Putamen (tissue), 1 donor: ENCODE data around the gene RGP1.

ENCODE experiments used
- DNase-seq: peaks from one replicate; pipeline ENCODE4 v3.0.0-alpha.2; 2016; ENCODE audit warnings: low spot score

RGP1 gene, protein sequence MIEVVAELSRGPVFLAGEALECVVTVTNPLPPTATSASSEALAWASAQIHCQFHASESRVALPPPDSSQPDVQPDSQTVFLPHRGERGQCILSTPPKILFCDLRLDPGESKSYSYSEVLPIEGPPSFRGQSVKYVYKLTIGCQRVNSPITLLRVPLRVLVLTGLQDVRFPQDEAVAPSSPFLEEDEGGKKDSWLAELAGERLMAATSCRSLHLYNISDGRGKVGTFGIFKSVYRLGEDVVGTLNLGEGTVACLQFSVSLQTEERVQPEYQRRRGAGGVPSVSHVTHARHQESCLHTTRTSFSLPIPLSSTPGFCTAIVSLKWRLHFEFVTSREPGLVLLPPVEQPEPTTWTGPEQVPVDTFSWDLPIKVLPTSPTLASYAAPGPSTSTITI

DNA sequence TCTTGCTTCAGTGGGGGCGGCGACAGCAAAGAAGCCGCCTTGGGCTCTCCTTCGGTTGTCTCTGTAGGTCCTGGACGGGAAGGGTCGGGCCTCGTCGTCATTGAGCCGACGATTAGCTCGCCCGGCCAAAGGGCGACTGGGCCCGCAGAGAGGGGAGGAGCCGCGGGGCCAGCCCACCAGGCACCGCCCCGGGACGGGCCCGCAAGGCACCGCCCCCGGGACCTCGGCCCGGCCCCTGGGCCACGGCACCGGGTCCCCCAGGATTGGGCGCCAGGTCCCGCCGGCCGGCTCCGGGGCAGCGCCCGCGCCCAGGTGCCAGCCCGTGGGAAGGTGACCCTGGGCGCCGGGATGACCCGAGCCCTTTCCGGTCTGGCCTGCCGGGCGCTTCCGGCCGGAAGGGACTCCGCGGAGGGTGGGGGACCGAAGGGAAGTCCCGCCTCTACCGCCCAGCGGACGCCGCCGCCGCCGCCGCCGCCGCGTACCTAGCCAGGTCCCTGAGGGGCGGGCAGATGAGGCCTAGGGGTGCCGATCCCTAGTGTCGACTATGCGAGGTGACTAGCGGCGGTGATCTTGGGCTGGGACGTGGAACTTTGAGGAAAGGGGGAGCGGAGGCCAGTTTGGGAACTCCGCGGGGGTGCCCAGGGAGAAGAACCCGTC, at the start of gene RGP1, which contains the start of gene GBA2:
RGP1 (plus strand) TSS at position 430 of the 657 bp plus-strand sequence. CDS start 469 bp downstream, outside the sequence.
GBA2 (minus strand) TSS at position 371 of the 657 bp plus-strand sequence. CDS start 524 bp downstream, outside the sequence.
- peak; percentile 86 for DNase-seq

DNA sequence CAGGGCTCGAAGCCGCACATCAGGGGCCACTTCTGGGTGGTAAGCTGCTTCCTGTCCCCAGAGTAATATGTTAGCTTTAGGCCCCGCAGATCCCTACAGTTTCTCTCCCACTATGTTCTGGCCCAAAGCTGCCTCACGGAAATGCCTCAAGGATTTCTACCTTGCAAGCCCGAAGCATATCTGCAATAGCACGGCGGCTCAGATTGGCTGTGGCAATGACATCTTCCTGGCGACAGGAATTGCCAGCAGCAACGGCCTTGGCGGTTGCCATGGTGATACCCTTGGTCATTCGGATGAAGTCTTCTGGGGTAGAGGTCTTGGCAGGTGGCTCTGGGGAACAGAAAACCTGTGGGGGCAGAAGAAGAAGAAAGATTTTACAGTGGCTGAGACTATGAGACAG, 49.1 kb upstream of the RGP1 start:
- DNase-seq: no peak

DNA sequence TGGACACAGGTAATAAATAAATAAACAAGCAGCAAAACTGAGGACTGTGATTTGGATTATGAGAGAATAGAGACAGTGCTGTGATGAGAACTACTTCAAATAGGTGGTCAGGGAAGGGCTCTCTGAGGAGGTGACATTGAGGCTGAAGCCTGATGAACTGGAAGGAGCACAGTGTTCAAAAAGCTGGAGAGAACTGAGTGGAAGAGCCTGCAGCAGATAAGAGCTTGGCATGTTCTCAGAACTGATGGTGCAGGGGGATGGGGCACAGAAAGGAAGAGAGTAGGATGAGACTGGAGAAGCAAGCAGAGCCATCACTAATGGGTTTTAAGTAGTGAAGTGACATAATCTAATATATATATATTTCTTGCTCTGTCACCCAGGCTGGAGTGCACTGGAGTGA, 48.1 kb upstream of the RGP1 start:
- DNase-seq: no peak

DNA sequence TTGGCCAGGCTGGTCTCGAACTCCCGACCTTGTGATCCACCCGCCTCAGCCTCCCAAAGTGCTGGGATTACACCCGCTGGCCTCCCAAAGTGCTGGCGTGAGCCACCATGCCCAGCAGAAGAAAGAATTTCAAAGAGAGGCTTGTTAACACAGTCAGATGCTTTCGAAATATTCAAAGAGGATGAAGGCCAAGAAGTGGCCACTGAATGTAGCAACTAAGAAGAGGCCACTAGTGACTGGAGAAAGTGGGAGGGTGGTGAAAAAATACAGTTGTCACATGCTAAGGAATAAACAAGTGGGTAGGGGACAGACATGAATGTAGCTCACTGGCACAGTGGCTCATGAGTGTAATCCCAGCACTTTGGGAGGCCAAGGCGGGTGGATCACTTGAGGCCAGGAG, 46.4 kb upstream of the RGP1 start:
- no peak for DNase-seq

DNA sequence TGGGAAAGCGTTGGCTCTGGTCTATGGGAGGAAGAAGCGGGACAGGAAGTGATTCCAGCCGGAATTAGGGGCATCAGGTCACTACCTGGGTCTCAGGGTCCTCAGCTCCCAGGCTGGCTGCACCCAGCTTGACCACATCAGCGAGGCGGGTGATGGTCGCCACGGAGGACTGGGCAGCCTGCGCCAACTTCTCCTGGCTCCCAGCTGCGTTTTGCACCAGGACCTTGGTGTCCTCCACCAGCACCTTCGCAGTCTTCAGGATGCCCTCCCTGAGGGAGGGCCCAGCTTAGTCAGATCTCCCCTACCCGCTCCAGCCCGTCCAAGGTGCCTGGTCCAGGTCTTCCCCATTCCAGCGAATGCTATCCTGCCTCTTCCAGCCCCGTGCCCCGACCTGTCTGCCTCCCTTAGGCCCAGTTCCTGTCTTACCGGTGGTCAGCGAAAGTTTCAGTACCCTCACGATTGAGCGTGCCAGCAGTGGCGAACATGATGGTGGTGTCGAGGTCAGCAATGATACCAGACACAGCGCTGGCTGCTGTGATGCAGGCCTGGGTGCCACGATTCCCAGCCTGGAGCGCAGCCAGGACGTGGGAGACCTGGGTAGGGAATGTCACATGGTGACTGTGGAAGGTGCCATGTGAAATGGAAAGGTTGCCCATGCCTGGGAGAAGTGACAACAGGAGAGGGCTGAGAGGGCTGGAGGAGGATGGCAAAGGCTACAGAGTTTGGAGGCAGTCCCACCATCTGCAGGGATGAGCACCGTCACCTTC, 45.0 kb upstream of the RGP1 start:
- no peak for DNase-seq

DNA sequence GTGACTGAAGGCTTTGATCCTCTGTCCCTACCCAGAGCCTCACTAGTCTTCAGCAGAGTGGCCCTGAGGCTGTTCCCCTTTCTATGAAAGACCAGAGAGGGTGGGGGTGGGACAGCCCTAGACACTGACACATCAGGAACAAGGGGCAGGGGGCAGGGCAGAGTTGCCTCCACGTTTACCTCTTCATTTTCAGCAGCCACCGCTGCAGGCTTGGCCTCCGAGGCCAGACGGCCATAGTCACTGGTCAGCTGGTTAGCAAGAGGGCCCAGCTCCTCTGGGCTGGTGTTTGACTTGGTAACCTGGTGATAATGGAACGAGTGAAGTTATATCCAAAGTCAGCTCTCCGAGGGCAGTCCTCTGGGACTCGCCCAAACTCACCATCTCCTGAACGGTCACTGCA, 43.7 kb upstream of the RGP1 start:
- no peak for DNase-seq

DNA sequence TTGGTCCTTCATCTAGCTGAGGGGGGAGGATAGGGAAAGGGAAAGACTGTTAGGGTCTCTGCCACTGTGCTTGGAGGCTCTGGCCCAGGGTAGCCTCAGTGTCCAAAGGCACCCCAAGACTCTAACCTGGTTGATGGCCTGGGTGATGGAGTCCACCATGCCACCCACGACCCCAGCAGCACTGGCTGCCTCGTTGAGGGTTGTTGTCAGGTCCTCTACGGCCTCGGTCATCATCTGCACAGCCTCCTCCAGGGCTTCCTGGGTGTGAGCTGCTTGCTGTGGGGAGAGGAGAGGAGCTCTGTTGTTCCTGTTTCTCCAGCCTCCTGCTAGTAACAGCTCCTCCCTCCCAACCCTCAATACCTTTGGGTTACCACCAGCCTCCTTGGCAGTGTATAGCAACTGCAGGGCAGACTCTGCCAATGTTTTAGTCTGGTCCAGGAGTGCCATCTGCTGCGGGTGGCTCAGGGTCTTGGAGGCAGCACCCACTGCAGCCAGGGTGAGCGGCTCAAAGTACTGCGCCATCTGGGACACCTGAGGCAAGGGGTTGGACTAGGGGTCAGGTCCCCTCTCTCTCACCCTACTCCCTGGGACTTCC, 43.2 kb upstream of the RGP1 start:
- DNase-seq: no peak

DNA sequence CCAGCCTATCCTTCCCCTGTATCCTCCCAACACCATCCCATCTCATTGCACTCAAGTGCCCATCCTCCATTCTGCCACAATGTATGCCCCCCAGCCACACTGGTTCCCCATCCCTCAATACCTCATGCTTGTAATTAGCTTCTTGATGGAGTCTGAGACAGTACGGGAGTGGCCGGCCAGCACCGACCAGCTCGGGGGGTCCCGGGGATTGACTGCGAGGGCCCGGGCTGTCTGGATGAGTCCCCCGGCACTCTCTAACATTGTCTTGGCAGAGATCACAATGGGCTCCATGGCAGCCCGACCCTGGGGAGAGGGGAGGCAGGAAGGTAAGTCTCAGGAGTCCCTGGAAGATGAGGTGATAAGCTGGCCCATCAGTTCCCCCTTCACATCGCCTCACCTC, 42.1 kb upstream of the RGP1 start:
- no peak for DNase-seq

DNA sequence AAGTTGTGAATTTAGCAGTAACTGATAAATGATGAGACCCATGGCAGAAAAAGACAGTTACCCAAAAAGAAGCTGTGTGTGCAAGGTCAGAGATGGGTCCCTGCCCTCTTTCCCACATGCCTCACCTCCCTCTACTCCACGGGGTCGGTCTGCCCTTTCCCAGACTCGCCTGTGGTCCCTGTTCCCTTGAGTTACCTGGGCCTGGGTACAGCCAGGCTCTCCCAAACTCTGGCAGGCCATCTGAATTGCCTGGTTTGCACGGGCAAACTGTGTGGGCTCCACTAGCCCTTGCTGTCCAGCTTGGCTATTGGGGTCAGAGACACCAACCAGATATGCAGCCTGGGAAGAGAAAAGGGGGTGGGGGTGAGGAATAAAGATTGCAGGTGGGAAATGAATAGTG, 40.9 kb upstream of the RGP1 start:
- no peak for DNase-seq

DNA sequence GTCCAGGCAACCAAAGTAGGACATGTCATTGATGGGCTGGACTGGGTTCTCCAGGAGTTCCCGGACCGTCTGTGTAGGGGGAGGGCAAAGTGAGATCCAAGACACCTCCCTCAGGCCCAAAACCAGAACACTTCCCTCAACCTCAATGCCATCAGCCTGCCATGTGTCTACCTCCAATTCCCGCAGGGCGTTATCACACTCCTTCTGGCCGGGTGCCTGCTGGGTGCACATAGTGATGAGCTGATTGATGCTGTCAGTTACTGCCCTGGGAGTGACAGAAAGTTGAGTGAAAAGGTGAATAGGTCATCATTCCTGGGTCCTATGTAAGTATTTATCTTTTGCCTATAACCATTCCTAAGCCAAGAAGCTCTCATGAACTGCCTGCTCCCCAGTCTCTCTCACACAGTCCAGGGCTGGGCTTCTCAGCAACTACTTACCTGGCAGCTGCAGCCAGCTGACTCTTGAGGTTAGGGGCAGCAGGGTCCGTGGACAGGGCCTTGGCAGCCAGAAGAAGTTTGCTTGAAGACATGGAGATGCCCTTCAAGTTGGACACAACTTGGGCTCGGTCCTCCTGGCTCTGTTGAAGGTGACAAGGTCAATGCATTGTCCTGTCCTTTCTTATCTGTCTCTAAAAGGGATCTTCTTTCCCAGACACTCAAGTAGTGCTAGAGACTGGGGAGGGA, 38.1 kb upstream of the RGP1 start:
- no peak for DNase-seq

DNA sequence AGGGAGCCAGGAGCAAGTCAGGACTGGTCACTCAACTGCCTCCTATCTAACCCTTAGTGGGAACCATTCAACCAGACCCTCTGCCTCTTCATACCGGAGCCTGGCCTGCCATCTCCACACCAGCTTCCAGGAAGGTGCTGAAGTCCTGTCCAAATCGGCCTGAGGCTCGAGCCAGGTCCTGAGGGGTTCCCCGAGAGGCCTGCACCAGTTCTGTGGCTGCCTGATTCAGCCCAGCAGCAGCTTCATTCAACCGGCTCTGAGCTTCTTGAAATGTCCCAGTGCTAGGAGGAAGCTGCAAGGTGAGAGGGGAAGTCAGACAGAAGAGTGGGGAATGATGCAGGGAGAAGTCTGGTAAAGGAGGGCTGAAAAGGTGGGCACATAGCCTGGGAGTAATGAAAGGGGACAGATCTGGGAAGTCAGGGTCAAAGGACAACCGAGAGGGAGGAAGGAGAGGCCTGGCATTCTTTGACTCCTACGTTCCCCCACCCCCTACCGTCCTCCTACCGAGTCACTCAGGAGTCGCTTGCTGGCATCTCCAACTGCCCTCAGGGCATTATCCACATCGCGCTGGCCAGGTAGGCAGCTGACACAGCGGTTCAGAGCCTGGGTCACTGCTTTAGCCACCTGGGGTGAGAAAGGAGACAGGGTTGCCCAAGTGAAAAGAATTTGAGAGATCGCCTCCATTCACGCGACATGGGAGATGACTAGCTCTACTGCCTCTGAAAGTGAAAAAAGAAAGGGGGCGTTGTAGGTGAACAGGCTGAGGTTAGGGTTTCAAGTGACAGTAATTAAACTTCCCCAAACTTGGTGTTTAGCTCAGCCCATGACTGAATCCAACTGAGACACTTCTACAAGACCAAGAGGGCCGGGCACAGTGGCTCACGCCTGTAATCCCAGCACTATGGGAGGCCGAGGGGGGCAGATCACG, 37.3 kb upstream of the RGP1 start:
- DNase-seq: no peak

DNA sequence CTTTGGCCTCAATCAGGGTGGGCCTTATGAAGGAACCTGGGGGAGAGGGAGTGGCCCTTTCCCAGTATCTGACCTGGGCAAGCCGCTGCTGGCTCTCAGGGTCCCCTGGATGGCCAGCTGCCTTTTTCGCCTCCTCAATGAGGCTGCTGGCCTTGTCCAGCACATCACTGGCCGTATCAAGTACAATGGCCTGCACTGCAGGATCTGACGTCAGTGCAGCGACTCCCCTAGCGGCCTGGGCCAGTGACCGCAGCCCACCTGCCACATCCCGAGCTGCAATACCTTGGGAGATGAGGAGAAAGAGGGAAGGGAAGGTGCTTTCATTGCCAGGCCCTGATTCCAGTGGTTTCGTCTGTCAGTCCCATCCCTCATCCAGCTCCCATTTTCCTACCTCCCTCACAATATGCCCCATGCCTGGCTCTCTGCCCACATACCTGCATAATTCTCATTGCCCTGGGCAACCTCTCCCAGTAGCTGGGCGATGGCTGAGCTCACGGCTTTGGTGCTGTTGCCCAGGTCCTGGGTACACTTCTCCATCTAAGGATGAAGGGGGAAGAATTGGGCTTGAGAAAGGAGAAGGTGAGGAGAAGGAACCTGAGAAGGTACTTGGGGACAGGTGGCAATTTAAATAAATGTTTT, 36.2 kb upstream of the RGP1 start:
- no peak for DNase-seq

DNA sequence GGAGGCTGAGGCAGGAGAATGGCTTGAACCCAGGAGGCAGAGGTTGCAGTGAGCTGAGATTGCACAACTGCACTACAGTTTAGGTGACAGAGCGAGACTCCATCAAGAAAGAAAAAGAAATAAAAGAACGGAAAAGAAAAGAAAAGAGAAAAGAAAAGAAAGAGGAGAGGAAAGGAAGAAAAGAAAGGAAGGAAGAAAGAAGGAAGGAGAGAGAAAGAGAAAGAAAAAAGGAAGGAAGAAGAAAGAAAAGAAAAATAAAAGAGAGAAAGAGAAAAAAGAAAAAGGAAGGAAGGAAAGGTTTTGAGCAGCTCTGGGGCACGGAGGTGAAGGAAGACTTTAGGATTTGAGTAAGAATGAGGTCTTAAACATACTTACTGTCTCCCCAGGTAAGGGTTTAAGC, 35.5 kb upstream of the RGP1 start:
- DNase-seq: no peak

DNA sequence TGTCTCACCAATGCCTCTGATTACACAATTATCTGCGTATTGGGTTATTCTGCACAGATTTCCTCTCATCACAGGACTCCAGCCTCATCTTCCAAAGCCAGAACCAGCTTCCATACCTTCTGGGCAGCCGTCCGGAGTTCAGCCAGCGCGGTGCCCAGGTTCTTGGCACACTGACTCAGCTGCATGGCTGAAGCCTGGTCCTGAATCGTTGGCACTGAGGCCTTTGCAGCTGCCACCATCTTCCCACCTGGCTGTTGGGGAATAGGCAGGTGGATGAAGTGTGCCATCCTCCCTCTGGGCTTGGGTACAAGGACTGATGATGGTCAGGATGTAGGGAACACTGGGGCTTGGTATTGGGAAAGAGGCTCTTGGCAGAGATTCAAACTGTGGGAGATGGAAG, 35.0 kb upstream of the RGP1 start:
- no peak for DNase-seq

DNA sequence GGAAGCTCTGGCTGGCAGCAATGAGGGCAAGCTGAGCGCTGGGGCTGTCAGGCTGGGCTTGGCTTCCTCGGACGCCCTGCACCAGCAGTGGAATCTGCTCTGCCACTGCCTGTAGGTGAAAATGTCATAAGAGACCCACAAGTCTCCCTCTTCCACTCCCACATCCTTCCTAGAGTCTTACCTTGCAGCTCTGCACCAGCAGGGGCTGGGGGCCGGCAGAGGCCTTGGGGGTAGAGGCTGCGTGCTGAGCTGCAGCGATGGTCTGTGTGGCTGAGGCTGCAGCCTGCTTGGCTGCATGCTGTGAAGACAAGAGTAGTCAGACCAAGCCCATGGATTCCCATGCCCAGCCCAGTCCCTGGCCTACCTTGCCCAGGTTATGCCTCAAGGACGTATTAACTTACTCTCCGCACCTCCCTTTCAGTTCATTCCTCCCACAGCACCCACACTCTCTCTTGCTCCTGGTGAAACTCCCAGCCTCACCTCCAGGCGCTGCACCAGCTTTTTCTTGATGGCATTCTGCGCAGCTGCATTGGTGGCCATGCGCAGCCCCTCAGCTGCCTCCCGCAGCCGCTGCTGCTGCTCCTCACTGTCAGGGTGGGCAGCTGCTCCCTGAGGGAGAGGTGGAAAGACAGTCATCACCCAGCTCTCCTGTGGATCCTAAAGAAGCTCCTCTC, 34.4 kb upstream of the RGP1 start:
- DNase-seq: peak; percentile 66

DNA sequence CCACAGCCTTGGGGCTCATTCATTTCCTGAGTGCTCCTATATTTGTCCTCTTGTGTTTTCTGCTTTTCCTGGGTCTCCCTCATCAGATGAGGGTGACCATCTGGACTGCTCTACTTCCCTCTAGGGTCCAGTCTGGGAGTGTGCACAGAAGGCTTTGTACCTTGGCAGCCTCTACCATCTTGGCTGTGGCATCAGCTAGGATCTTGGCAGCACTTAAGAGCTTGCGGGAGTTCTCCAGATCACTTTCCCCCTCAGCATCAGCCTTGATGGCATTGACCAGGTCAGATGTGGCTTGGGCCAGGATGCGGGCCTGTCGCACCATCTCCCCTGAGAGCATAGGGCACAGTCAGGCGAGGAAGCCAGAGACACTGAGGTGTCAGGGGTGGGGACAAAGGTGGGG, 32.9 kb upstream of the RGP1 start:
- no peak for DNase-seq

DNA sequence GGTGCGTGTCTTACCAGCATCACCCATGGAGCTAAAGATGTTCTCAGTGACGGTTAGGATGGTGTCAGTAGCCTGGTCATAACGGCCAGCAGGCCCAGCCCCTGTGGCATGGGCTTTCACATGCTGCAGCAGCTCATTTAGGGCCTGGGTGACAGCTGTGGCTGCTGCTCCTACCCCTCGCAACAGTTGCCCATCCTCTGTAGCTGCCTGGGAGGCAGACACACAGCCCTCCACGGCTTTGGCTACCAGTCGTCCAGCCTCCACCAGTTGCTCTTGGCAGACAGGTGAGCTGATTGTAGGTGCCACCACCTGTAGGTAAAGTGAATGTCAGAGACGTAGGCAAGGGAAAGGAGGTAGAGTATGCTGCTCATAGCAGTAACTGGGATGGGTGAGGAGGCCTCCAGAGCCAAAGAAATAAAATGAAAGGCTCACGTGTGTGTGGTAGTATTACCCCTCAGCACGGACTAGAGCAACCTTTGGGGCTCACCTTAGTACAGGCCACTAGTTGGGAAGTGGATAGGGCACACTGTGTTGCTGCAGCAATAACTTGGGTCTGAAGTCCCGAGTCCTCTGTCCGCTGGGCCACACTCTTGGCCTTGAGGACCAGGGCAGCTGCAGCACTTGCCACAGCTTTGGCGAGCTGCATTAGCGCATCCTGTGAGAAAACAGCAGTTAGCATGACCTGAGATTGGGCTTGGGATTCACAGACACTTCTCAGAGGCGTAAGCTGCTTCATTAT, 31.8 kb upstream of the RGP1 start:
- no peak for DNase-seq

DNA sequence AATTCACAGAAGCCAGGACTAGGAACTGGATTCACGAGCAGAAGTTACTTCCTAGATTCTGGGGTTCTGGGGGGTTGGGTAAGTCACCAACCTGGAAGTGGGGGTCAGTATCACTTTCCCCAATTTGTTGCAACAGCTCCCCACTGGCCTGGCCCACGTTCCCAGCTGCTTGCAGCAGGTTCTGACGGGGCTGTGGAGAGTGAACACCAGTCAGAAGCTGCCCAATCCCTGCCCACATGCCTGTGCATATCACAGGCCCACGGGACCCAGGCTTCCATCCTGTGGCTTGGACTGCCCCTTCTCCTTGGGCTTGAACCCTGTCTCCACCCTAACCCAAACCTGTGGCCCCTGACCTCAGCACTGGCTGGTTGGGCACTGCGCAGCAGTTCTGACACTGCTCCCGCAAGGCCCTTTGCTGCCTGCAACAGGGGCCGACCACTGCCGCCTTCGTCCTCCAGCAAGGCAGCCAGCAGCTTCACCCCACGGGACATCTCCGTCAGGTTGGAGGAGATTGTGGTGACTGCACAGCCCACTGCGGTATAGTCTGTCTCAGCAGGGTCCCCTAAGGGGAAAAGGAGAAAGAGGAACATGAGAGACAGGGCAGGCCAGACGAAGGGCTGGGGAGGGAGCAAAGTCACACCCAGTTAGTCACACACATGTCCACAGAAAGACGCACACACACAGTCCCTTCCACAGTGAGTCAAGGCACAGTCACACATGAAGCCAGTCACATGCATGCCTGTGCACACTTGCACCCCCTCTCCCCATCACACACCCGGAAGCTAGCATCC, 30.2 kb upstream of the RGP1 start:
- DNase-seq: no peak
